ENCODE measurements around the gene PNPLA8.

Gene PNPLA8

GRCh38 chr7:108537229-108537628, 11.3 kb upstream of the PNPLA8 start:
- no peak overlapping the region for H3K4me3 ChIP-seq (ENCODE audit: low read depth, low read length)
- TF ChIP-seq CTCF (IDR thresholded peaks at IDR 0.05; ENCODE audit: borderline replicate concordance, insufficient read depth, low read depth, low read length): no peak

- TF ChIP-seq CTCF (IDR thresholded peaks at IDR 0.05; ENCODE audit: borderline replicate concordance, insufficient read depth, low read depth, low read length): no peak
- H3K4me3 ChIP-seq (ENCODE audit: low read depth, low read length): no peak overlapping the region
Measured at GRCh38 chr7:108535744-108536143, 9.8 kb upstream of the PNPLA8 start.

GRCh38 chr7:108535257-108535656, 9.3 kb upstream of the PNPLA8 start:
- no peak overlapping the region for H3K4me3 ChIP-seq (ENCODE audit: low read depth, low read length)
- TF ChIP-seq CTCF (IDR thresholded peaks at IDR 0.05; ENCODE audit: borderline replicate concordance, insufficient read depth, low read depth, low read length): no peak

GRCh38 chr7:108533712-108534111, 7.8 kb upstream of the PNPLA8 start:
- no peak overlapping the region for H3K4me3 ChIP-seq (ENCODE audit: low read depth, low read length)

GRCh38 chr7:108529341-108529740, 3.4 kb upstream of the PNPLA8 start:
- TF ChIP-seq CTCF (IDR thresholded peaks at IDR 0.05; ENCODE audit: borderline replicate concordance, insufficient read depth, low read depth, low read length): no peak
- H3K4me3 ChIP-seq (ENCODE audit: low read depth, low read length): no peak overlapping the region

More at GRCh38 chr7:108533712-108534111, 7.8 kb upstream of the PNPLA8 start:
- no peak for TF ChIP-seq CTCF (IDR thresholded peaks at IDR 0.05; ENCODE audit: borderline replicate concordance, insufficient read depth, low read depth, low read length)

- H3K4me3 ChIP-seq (ENCODE audit: low read depth, low read length): no peak overlapping the region
- TF ChIP-seq CTCF (IDR thresholded peaks at IDR 0.05; ENCODE audit: borderline replicate concordance, insufficient read depth, low read depth, low read length): no peak
Measured at GRCh38 chr7:108528183-108528712, 2.3 kb upstream of the PNPLA8 start.

GRCh38 chr7:108526768-108527017, 758 bp upstream of the PNPLA8 start:
- H3K4me3 ChIP-seq (ENCODE audit: low read depth, low read length): peak overlapping the region; percentile 74

More at GRCh38 chr7:108526768-108527017, 758 bp upstream of the PNPLA8 start:
- TF ChIP-seq CTCF (IDR thresholded peaks at IDR 0.05; ENCODE audit: borderline replicate concordance, insufficient read depth, low read depth, low read length): no peak
